Natural killer cell (primary cell): ENCODE data around the gene ASIC2. TPM values are rescaled to one million over a fixed set of nuclear protein-coding genes. Genes with fewer than 3 reads are reported as not detected.

Source experiments
- ATAC-seq, 3 donors: fragments of 150-1000 bp in 2 of 3; fragments of 200-7000 bp in 1 of 3; cut with Tn5 transposase; 1 replicate in 1 of 3; 2 replicates in 2 of 3; pipeline ENCODE4 v1.10.0; 2021; ENCODE audit warnings: mild to moderate bottlenecking in 2 of 3, moderate library complexity in 2 of 3
- DNase-seq, 2 donors: peaks; one replicate each; pipeline versions ENCODE4 v3.0.0 to v3.0.0-alpha.2; 2013 to 2021; ENCODE audit warnings: mixed read lengths in 1 of 2
- H3K27ac ChIP-seq: one replicate; pipeline ENCODE4 v1.5.1; 2013; ENCODE audit warnings: mild to moderate bottlenecking, low read length
- H3K27me3 ChIP-seq: one replicate; pipeline ENCODE4 v1.6.1; 2013; ENCODE audit warnings: low read length; ENCODE audit not compliant: control insufficient read depth, insufficient read depth
- H3K36me3 ChIP-seq: one replicate; pipeline ENCODE4 v1.6.1; 2013; ENCODE audit warnings: low read length; ENCODE audit not compliant: control insufficient read depth, insufficient read depth
- H3K4me1 ChIP-seq: one replicate; pipeline ENCODE4 v1.6.1; 2013; ENCODE audit warnings: low read length; ENCODE audit not compliant: control insufficient read depth, insufficient read depth
- H3K4me3 ChIP-seq: one replicate; pipeline ENCODE4 v1.5.1; 2013; ENCODE audit warnings: low read length
- H3K9me3 ChIP-seq: one replicate; pipeline ENCODE4 v1.6.1; 2013; ENCODE audit warnings: low read length; ENCODE audit not compliant: control insufficient read depth, insufficient read depth
- H3K27ac Mint-ChIP-seq, 2 donors: one replicate each; pipeline ENCODE4 v1.8.0; 2022; ENCODE audit warnings: mild to moderate bottlenecking in 2 of 2, mixed read lengths in 2 of 2, moderate library complexity in 1 of 2
- H3K27me3 Mint-ChIP-seq, 2 donors: one replicate each; pipeline ENCODE4 v1.8.0; 2022; ENCODE audit warnings: low read depth in 2 of 2, mixed read lengths in 2 of 2
- H3K36me3 Mint-ChIP-seq: one replicate; pipeline ENCODE4 v1.8.0; 2022; ENCODE audit warnings: mixed read lengths
- H3K4me1 Mint-ChIP-seq, 2 donors: one replicate each; pipeline ENCODE4 v1.8.0; 2022; ENCODE audit warnings: mixed read lengths in 2 of 2
- H3K4me3 Mint-ChIP-seq: one replicate; pipeline ENCODE4 v1.8.0; 2022; ENCODE audit warnings: mild to moderate bottlenecking, moderate library complexity, mixed read lengths
- H3K9me3 Mint-ChIP-seq, 2 donors: one replicate each; pipeline ENCODE4 v1.8.0; 2022; ENCODE audit warnings: mixed read lengths in 2 of 2
- CTCF ChIP-seq: fragments of 200-600 bp; IDR thresholded peaks from one replicate; pipeline ENCODE4 v1.8.0; 2022; ENCODE audit warnings: antibody characterized with exemption
- WGBS: methylation state at CpG from one replicate; pipeline ENCODE4 v1.1.7; 2013; ENCODE audit warnings: missing lambda C conversion rate; ENCODE audit not compliant: insufficient coverage; 5-methylcytosine and 5-hydroxymethylcytosine counted together
- intact Hi-C: fragments of 100-400 bp; cut with micrococcal nuclease; formaldehyde crosslinking; loops from one replicate; pipeline ENCODE4 v1.14.2; 2022
- total RNA-seq, 4 donors: library from RNA; stranded (reverse); fragments of 120-200 nt in 1 of 4; gene quantifications; one replicate each; pipeline versions ENCODE4 v1.2.3 to v1.2.4, GENCODE V29; 2013 to 2022

Gene ASIC2
- total RNA-seq, 3 donors from 2014 or later (not counting 1 experiment from before 2014, with no cell fraction given) = not detected

- Histone ChIP-seq H3K4me1 (no peaks in the 10 kb centered on the region), H3K27me3 (no peaks in the 10 kb centered on the region), H3K4me3 (no peak overlapping the region), H3K36me3 (no peaks in the 10 kb centered on the region), H3K9me3 (no peaks in the 10 kb centered on the region), H3K27ac (no peak overlapping the region)
- Mint-ChIP-seq H3K27me3 (peaks cover 29 to 40% of the 10 kb centered on the region in 2 donors), H3K27ac (no peak overlapping the region), H3K9me3 (no peaks in the 10 kb centered on the region), H3K4me1 (no peaks in the 10 kb centered on the region), H3K4me3 (no peak overlapping the region), H3K36me3 (no peaks in the 10 kb centered on the region)
- TF ChIP-seq CTCF = no peak
- DNase-seq (no peak), ATAC-seq (no peak)
- intact Hi-C loops = no loop called here
- WGBS = 77% methylated on average over 5 of the region's 5 CpGs
Observed at GRCh38 chr17:33091271-33091670, 201.8 kb downstream of the ASIC2 start.

- no peak overlapping the region for H3K27ac ChIP-seq
- Mint-ChIP-seq H3K4me1 (no peaks in the 10 kb centered on the region), H3K27ac (no peak overlapping the region), H3K9me3 (no peaks in the 10 kb centered on the region), H3K4me3 (no peak overlapping the region), H3K27me3 (peaks cover 29 to 45% of the 10 kb centered on the region in 2 donors), H3K36me3 (no peaks in the 10 kb centered on the region)
- H3K9me3 ChIP-seq = no peaks in the 10 kb centered on the region
- no peaks in the 10 kb centered on the region for H3K4me1 ChIP-seq
- no peaks in the 10 kb centered on the region for H3K27me3 ChIP-seq
- no peak for TF ChIP-seq CTCF
- no peak overlapping the region for H3K4me3 ChIP-seq
- H3K36me3 ChIP-seq = no peaks in the 10 kb centered on the region
- 40% methylated on average over 1 of the region's 1 CpG for WGBS
- intact Hi-C loops = no loop called here
- DNase-seq (no peak), ATAC-seq (no peak)
Observed at GRCh38 chr17:33090806-33091205, 202.3 kb downstream of the ASIC2 start.

GRCh38 chr17:33086878-33087277 is 206.2 kb downstream of the ASIC2 start:
- no peak for DNase-seq
- no peaks in the 10 kb centered on the region for H3K36me3 Mint-ChIP-seq
- Histone ChIP-seq H3K27me3 (no peaks in the 10 kb centered on the region), H3K4me1 (no peaks in the 10 kb centered on the region), H3K36me3 (no peaks in the 10 kb centered on the region), H3K4me3 (no peak overlapping the region), H3K27ac (no peak overlapping the region), H3K9me3 (no peaks in the 10 kb centered on the region)
- H3K9me3 Mint-ChIP-seq = no peaks in the 10 kb centered on the region
- H3K4me1 Mint-ChIP-seq = no peaks in the 10 kb centered on the region
- TF ChIP-seq CTCF = no peak
- ATAC-seq = no peak
- no peak overlapping the region for H3K27ac Mint-ChIP-seq
- peaks cover 23 to 43% of the 10 kb centered on the region in 2 donors for H3K27me3 Mint-ChIP-seq
- no peak overlapping the region for H3K4me3 Mint-ChIP-seq
- intact Hi-C loops = no loop called here

GRCh38 chr17:33086041-33086440 is 207.1 kb downstream of the ASIC2 start:
- no CpG with 5 or more reads among the region's 1 CpG for WGBS

More at GRCh38 chr17:33086041-33086440, 207.1 kb downstream of the ASIC2 start:
- no peak for ATAC-seq
- H3K4me1 Mint-ChIP-seq = no peaks in the 10 kb centered on the region
- TF ChIP-seq CTCF = no peak
- no peaks in the 10 kb centered on the region for H3K27me3 ChIP-seq
- H3K27ac Mint-ChIP-seq = no peak overlapping the region
- no peak for DNase-seq
- H3K36me3 Mint-ChIP-seq = no peaks in the 10 kb centered on the region
- no peak overlapping the region for H3K27ac ChIP-seq
- intact Hi-C loops = no loop called here
- no peaks in the 10 kb centered on the region for H3K9me3 Mint-ChIP-seq
- no peak overlapping the region for H3K4me3 ChIP-seq
- H3K9me3 ChIP-seq = no peaks in the 10 kb centered on the region
- H3K27me3 Mint-ChIP-seq = peaks cover 18 to 48% of the 10 kb centered on the region in 2 donors
- H3K4me3 Mint-ChIP-seq = no peak overlapping the region
- H3K36me3 ChIP-seq = no peaks in the 10 kb centered on the region
- no peaks in the 10 kb centered on the region for H3K4me1 ChIP-seq
